GM19467 (cell line): ENCODE results near the gene DCDC2C.
"Not testable (repeated sequence)": the region's sequence is repeated elsewhere in the genome, so short reads cannot be mapped to it uniquely, and the experiment has no call there.

Source experiments
- ATAC-seq: cut with Tn5 transposase; IDR thresholded peaks from one replicate; pipeline ENCODE4 v1.9.1; 2021; ENCODE audit warnings: mild to moderate bottlenecking, moderate library complexity; ENCODE audit not compliant: unreplicated experiment

DCDC2C gene, protein sequence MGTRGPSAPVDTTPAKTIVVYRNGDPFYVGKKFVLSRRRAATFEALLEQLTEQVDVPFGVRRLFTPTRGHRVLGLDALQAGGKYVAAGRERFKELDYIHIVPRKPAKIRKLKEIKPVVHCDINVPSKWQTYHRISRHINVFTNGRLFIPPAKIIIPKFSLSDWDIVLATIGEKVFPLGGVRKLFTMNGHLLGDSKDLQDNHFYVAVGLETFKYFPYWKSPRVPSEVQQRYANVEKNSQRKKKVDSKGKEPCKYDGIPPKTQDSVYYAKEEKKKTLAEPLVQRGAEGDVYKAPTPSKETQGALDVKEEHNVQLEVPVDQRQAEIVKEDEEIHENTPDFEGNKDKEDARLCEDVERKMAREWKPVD

GRCh38 chr2:3703236-3703756 is at the start of gene DCDC2C:
DCDC2C (plus strand) TSS chr2:3703575; CDS start chr2:3703752, 177 bp downstream.
- ATAC-seq, result no peak

- no peak for ATAC-seq
Observed at GRCh38 chr2:3654011-3654410, 49.4 kb upstream of the DCDC2C start.

- ATAC-seq, result no peak
Observed at GRCh38 chr2:3654531-3655225, 48.7 kb upstream of the DCDC2C start.

- ATAC-seq, result no peak
Observed at GRCh38 chr2:3655871-3656761, 47.3 kb upstream of the DCDC2C start.

DNA sequence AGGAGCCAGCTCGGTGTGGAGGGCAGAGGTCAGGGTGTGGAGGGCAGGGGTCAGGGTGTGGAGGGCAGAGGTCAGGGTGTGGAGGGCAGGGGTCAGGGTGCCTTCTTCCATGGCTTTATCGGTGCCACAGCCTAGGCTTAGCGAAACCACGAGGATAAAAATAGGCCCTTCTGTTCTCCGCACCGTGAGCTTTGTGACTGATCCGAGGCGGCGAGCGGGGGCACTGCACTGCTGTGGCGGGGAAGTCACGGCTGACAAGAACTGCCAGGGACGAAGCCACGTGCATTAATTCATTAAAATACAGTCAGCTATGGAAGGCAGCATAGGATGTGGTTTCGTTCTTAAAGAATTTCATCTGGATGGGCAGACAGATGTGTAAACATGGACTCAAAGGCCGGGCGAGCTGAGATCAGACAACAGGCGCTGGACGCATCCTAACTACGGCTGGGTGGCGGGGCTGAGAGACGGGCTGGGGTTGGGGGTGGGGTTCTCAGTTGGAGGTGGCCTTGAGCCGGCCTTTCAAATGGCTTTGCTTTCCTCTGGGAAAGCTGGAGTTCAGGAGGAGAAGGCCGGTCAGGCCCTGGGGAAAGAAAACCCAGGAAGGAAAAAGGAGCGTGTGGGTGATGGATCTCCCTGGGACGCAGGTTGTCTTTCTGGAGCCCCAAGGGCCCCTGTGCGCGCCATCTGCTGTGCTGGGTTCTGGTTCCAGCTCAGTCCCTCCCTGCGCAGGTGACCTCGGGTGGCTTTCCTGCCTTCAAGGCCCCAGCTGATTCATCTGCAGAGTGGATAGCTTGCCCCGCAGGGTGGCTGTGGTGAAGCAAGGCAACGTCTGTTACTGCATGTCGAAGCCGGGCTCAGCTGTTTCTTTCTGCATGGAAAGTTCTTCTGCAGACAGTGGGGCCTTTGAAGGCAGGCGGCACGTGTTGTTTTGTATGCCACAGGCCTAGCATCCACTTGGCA is 46.3 kb upstream of the DCDC2C start:
- no peak for ATAC-seq

- no peak for ATAC-seq
Observed at GRCh38 chr2:3657881-3658280, 45.5 kb upstream of the DCDC2C start, which contains the start of gene ALLC. ALLC (plus strand) TSS chr2:3658200; CDS start chr2:3671158, 12,958 bp downstream.

- no peak for ATAC-seq
Observed at GRCh38 chr2:3659447-3660432, 43.6 kb upstream of the DCDC2C start.

DNA sequence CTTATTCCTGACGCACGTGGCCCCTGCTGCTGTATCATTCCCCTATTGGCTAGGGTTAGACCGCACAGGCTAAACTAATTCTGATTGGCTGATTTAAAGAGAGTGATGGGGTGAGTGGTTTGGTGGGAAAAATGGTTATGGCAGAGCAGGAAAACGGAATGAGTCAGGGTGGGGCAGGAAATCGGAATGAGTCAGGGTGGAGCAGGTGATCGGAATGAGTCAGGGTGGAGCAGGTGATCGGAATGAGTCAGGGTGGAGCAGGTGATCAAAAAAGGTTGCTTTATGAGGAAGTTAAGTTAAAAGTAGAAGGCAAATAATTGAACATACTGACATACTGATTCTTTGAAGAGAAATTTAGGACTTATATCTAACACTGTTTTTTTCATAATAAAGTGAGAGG is 42.7 kb upstream of the DCDC2C start:
- not testable (repeated sequence) for ATAC-seq

GRCh38 chr2:3661149-3661660 is 42.2 kb upstream of the DCDC2C start:
- ATAC-seq, result no peak

- no peak for ATAC-seq
Observed at GRCh38 chr2:3662239-3662638, 41.1 kb upstream of the DCDC2C start.

GRCh38 chr2:3664118-3664517 is 39.3 kb upstream of the DCDC2C start:
- no peak for ATAC-seq

DNA sequence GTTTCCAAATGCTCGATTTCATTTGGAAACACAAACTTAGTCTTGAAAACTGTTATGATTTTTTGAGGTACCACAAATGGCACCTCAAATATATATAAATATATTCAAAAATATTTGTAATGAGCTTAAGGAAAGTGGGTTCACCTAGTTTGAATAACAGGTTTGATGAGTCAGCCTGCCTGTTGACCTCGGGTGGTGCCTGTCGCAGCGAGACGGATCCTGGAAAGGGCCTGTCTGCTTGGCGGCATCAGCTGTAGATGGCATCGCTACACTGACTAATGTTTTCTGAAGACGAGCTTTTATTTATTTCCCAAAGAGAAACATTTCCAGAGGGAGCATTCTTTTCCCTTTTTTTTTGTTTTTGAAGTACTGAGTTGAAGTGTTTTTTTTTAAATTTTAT is 38.5 kb upstream of the DCDC2C start:
- ATAC-seq, result no peak

- ATAC-seq, result no peak
Observed at GRCh38 chr2:3665886-3666612, 37.3 kb upstream of the DCDC2C start.

DNA sequence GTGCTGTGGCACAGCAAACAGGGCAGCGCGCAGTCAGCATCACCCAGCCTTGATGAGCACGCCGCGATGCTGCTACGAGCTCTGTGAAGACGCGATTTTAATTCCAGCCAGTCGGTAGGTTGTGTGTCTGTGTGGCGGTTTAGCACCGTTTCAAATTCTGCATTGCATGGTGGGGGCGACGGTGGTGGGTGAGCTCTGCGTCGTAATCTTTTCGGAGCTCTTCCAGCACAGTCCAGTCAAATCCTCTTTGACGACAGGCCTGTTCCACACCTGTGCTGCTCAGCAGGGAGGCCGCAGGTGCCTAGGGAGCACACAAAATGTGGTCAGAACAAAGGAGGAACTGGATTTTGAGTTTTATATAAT is 36.8 kb upstream of the DCDC2C start:
- no peak for ATAC-seq

GRCh38 chr2:3667151-3667631 is 36.2 kb upstream of the DCDC2C start:
- no peak for ATAC-seq

- ATAC-seq, result no peak
Observed at GRCh38 chr2:3669656-3670055, 33.7 kb upstream of the DCDC2C start.

DNA sequence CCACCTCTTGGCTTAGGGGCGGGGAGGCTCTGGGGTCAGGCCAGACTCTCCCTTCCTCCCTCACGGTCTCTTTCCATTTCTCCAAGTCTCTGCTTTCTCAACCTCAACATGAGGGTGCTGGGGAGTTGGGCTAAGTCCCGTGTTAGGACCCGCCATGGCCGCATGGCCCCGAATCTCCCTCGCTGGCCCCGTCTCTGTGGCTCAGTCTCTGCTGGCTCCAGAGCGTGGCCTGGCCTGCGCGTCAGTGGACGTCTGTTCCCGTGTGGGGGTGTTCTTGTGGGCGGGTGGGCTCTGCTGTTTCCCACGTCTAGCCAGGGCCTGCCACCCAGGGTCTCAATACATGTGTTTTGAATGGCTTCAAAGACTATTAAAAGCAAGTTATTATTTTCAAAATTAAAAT is 33.0 kb upstream of the DCDC2C start:
- no peak for ATAC-seq

DNA sequence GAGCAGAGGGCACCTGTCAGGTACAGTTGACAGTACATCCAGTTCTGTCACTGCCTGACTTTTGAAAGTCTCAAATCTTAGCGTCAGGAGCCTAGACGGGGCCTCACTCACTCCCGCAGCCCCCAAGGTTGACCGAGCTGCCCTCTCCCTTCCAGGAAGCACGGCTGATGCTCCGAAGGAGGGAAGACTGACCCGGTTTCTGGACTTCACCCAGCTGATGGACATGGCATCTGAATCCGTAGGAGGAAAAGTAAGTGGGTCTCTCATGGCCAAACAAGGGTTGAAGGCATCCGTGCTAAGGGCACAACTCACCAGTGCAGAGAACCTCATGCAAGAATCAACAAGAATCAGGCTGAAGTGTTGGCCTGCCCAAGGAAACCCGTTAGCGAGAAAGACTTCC is 32.4 kb upstream of the DCDC2C start:
- no peak for ATAC-seq
